MCF 10A (cell line): ENCODE results near the gene KRT39. TPM values are rescaled to one million over a fixed set of nuclear protein-coding genes. Genes with fewer than 3 reads are reported as not detected.
A peak's percentile ranks its signal among the peaks of the same experiment; 100 is the strongest.

Source experiments
- BruUV-seq: library from RNA; stranded (reverse); fragments of 400-500 nt; replicated peaks from 2 replicates; lab custom pipeline; 2021; lab: Mats Ljungman, UMichigan
- CTCF ChIA-PET: fragments of 300-600 bp; sonication (Branson Sonifier 250); formaldehyde crosslinking; extraction: SDS; loops from one replicate; lab custom pipeline; 2021; ENCODE audit warnings: antibody characterized with exemption, inconsistent platforms; lab: Yijun Ruan, JAX
- POLR2A ChIA-PET: fragments of 300-600, 350-650 bp; sonication (Branson Sonifier 250); formaldehyde crosslinking; extraction: SDS; loops from one replicate; lab custom pipeline; 2020; ENCODE audit warnings: antibody characterized with exemption, inconsistent platforms; lab: Yijun Ruan, JAX
- DNase-seq: peaks from one replicate; pipeline ENCODE4 v3.0.0-alpha.2; 2018; ENCODE audit not compliant: unreplicated experiment
- H3K27ac Mint-ChIP-seq: one replicate; pipeline ENCODE4 v1.8.0; 2022; ENCODE audit warnings: mild to moderate bottlenecking, low read depth, mixed read lengths; ENCODE audit not compliant: unreplicated experiment
- H3K27me3 Mint-ChIP-seq: one replicate; pipeline ENCODE4 v1.8.0; 2022; ENCODE audit warnings: mixed read lengths; ENCODE audit not compliant: insufficient read depth, unreplicated experiment
- H3K36me3 Mint-ChIP-seq: one replicate; pipeline ENCODE4 v1.8.0; 2022; ENCODE audit warnings: mild to moderate bottlenecking, moderate library complexity, mixed read lengths; ENCODE audit not compliant: insufficient read depth, unreplicated experiment
- H3K4me1 Mint-ChIP-seq: one replicate; pipeline ENCODE4 v1.8.0; 2022; ENCODE audit warnings: mixed read lengths; ENCODE audit not compliant: insufficient read depth, unreplicated experiment
- H3K4me3 Mint-ChIP-seq: one replicate; pipeline ENCODE4 v1.8.0; 2022; ENCODE audit warnings: mild to moderate bottlenecking, moderate library complexity, mixed read lengths; ENCODE audit not compliant: unreplicated experiment
- H3K9me3 Mint-ChIP-seq: one replicate; pipeline ENCODE4 v1.8.0; 2022; ENCODE audit warnings: mixed read lengths; ENCODE audit not compliant: unreplicated experiment
- intact Hi-C: fragments of 100-400 bp; cut with micrococcal nuclease; formaldehyde crosslinking; loops from 2 replicates; pipeline ENCODE4 v1.14.1; 2022
- total RNA-seq: library from RNA; stranded (reverse); gene quantifications from 2 replicates; pipeline ENCODE4 v1.2.3, GENCODE V29; 2022
- TF ChIP-seq, protein P1 (sequence below): fragments of 200-600 bp; IDR thresholded peaks from one replicate; pipeline ENCODE4 v1.8.0; 2022; ENCODE audit warnings: antibody characterized with exemption, mild to moderate bottlenecking; ENCODE audit not compliant: unreplicated experiment

KRT39 gene
- total RNA-seq, 1 experiment from 2014 or later = not detected

DNA sequence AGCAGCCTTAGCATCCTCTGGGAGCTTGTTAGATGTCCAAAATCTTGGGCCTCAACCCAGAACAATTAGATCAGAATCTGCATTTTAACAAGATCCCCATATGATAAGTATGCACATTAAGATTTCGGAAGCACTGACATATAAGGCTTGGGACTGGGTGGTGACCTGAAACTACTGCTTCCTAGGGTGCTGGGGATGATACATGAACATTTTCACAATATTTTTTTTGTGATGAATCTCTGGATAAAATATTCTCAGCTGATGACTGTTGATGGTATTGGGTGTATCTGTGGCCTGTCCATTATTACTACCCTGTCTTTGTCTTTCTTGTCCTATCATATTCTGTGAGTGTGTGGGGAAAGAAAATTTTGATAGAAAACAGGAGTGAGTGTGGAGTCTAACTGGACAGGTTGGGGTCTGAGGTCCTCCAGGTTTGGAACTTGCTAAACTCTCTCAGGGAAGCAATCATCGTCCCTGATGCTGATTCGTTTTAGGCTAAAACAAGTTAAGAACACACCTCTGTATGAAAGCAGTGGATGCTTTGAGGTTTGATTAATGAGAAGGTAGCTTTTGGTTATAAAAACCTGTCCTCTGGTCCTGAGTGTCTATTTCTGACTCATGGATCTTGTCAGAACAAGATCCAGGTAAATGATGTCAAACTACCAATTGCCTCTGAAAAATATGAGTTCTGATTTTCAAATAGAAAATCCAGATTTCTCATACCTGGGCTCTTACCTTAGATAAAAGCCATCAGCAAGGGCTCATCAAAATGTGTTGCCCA is 52.5 kb downstream of the KRT39 start:
- H3K9me3 Mint-ChIP-seq = no peaks in the 10 kb centered on the region
- POLR2A ChIA-PET = interaction anchor here (0.6 to 3.0 kb wide), 3 partner anchors 41 to 634 kb away, joined by 3 to 12 read pairs (median 4); no protein-coding TSS in a partner anchor
- no peak for DNase-seq
- no peak overlapping the region for H3K27ac Mint-ChIP-seq
- no TSS peak for BruUV-seq
- no peaks in the 10 kb centered on the region for H3K36me3 Mint-ChIP-seq
- H3K27me3 Mint-ChIP-seq = no peaks in the 10 kb centered on the region
- H3K4me3 Mint-ChIP-seq = no peak overlapping the region
- H3K4me1 Mint-ChIP-seq = peaks cover 23% of the 10 kb centered on the region
- TF ChIP-seq, protein P1, sequence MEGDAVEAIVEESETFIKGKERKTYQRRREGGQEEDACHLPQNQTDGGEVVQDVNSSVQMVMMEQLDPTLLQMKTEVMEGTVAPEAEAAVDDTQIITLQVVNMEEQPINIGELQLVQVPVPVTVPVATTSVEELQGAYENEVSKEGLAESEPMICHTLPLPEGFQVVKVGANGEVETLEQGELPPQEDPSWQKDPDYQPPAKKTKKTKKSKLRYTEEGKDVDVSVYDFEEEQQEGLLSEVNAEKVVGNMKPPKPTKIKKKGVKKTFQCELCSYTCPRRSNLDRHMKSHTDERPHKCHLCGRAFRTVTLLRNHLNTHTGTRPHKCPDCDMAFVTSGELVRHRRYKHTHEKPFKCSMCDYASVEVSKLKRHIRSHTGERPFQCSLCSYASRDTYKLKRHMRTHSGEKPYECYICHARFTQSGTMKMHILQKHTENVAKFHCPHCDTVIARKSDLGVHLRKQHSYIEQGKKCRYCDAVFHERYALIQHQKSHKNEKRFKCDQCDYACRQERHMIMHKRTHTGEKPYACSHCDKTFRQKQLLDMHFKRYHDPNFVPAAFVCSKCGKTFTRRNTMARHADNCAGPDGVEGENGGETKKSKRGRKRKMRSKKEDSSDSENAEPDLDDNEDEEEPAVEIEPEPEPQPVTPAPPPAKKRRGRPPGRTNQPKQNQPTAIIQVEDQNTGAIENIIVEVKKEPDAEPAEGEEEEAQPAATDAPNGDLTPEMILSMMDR = no peak
- CTCF ChIA-PET = interaction anchor here (0.6 to 4.3 kb wide), 5 partner anchors 57 to 734 kb away, joined by 3 to 27 read pairs (median 5); no protein-coding TSS in a partner anchor
- intact Hi-C loops = loop anchor here (10.0 kb wide), 1 partner anchor 151 kb away; the partner anchor contains the start of genes KRTAP2-3 and KRTAP2-4

DNA sequence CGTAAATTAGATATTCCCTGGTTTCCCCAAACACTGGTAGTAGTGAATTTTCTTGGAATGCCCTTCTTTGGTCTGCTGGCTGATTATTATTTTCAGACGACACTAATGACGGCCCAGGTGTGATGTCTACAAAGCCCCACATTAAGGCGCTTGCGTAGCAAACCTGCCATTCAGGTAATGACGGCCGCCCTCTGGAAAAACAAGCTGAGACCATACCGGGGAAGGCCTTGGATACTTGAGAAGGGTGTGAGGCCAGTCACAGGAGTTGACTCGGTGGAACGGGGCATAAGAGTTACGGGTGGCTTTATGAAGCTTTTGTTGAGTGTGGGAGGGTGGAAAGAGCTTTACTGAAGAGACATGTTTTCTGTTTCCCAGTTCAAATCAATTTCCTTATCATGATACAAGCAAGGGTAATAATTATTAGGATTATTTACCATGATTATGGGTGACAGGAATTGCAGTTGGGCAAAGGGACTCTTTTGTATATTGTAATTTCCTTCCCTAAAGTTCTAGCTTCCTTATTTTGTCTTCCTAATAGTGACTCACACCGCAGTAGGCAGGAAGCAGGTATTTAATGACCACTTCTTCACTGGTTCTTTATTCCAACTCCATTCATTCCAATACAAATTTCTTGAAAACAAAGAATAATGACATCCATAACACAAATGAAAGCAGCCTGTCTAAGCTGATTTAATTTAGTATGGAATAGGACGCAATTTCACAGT is 54.1 kb downstream of the KRT39 start:
- no TSS peak for BruUV-seq
- POLR2A ChIA-PET = interaction anchor here (0.8 to 3.0 kb wide), 3 partner anchors 410 to 738 kb away, joined by 3 to 12 read pairs (median 3); no protein-coding TSS in a partner anchor
- no peak overlapping the region for H3K4me3 Mint-ChIP-seq
- intact Hi-C loops = loop anchor here (10.0 kb wide), 1 partner anchor 152 kb away; the partner anchor contains the start of genes KRTAP2-3 and KRTAP2-4
- no peak overlapping the region for H3K27ac Mint-ChIP-seq
- H3K4me1 Mint-ChIP-seq = peaks cover 23% of the 10 kb centered on the region
- no peaks in the 10 kb centered on the region for H3K36me3 Mint-ChIP-seq
- no peaks in the 10 kb centered on the region for H3K27me3 Mint-ChIP-seq
- no peaks in the 10 kb centered on the region for H3K9me3 Mint-ChIP-seq
- TF ChIP-seq, protein P1 = no peak
- DNase-seq = no peak
- CTCF ChIA-PET = interaction anchor here (0.5 to 4.3 kb wide), 11 partner anchors 103 to 776 kb away, joined by 3 to 27 read pairs (median 3); no protein-coding TSS in a partner anchor

DNA sequence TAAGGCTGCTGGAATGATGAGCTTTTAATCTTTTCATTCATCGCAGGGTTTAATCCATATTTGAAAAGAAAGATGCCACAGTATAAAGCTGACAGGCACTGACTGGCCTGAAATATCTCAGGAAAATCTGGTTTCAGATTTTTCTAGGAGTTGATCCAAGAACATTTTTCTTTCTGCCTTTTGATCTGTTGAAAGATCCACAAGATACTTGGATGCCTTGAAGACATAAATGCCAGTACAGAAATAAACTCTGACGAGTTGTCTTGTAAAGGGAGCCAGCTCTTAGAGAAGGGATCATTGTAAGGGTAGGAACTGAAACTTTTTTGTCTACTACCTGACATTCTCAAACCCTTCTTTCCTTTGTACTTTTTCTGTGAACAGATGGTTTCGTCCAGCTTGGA is 56.3 kb downstream of the KRT39 start:
- no peaks in the 10 kb centered on the region for H3K9me3 Mint-ChIP-seq
- peak; percentile 34 for DNase-seq
- H3K4me1 Mint-ChIP-seq = peaks cover 18% of the 10 kb centered on the region
- TF ChIP-seq, protein P1 = no peak
- H3K36me3 Mint-ChIP-seq = no peaks in the 10 kb centered on the region
- CTCF ChIA-PET = interaction anchor here (0.6 to 5.9 kb wide), 18 partner anchors 16 to 757 kb away, joined by 3 to 57 read pairs (median 4); no protein-coding TSS in a partner anchor
- intact Hi-C loops = loop anchor here (10.0 kb wide), 1 partner anchor 154 kb away; the partner anchor contains the start of genes KRTAP2-3 and KRTAP2-4
- POLR2A ChIA-PET = interaction anchor here (0.6 to 3.8 kb wide), 22 partner anchors 47 to 778 kb away, joined by 3 to 41 read pairs (median 4); partner anchors contain the start of genes EIF1, KRT15, KRT17 and SMARCE1
- H3K4me3 Mint-ChIP-seq = peak overlapping the region; percentile 61
- no TSS peak for BruUV-seq
- H3K27ac Mint-ChIP-seq = peak overlapping the region; percentile 91
- no peaks in the 10 kb centered on the region for H3K27me3 Mint-ChIP-seq
